Stimulated activated naive B cell treated with anti-CD40 and anti-IgM and Interleukin-4, amounts not matched to agents 10 μg/mL and 1 μg/mL and 100 μg/mL, for 72 hours (primary cell): ENCODE data around the gene SNAPIN.

ENCODE experiments used
- ATAC-seq, 2 donors: fragments of 150-1000 bp; cut with Tn5 transposase; replicated peaks; 2 replicates each; pipeline ENCODE4 v1.10.0; 2021; ENCODE audit warnings: moderate library complexity in 1 of 2
- DNase-seq: peaks from one replicate; pipeline ENCODE4 v3.0.0; 2021
- H3K27ac Mint-ChIP-seq: one replicate; pipeline ENCODE4 v1.8.0; 2022; ENCODE audit warnings: mild to moderate bottlenecking, mixed read lengths
- H3K27me3 Mint-ChIP-seq, 2 donors: one replicate each; pipeline ENCODE4 v1.8.0; 2022; ENCODE audit warnings: mixed read lengths in 2 of 2
- H3K36me3 Mint-ChIP-seq, 2 donors: one replicate each; pipeline ENCODE4 v1.8.0; 2022; ENCODE audit warnings: mixed read lengths in 2 of 2, mild to moderate bottlenecking in 1 of 2
- H3K4me1 Mint-ChIP-seq, 2 donors: one replicate each; pipeline ENCODE4 v1.8.0; 2022; ENCODE audit warnings: mixed read lengths in 2 of 2, mild to moderate bottlenecking in 1 of 2
- H3K4me3 Mint-ChIP-seq, 2 donors: one replicate each; pipeline ENCODE4 v1.8.0; 2022; ENCODE audit warnings: mild to moderate bottlenecking in 2 of 2, mixed read lengths in 2 of 2, moderate library complexity in 1 of 2
- H3K9me3 Mint-ChIP-seq, 2 donors: one replicate each; pipeline ENCODE4 v1.8.0; 2022; ENCODE audit warnings: mixed read lengths in 2 of 2, mild to moderate bottlenecking in 1 of 2

The SNAPIN gene

DNA sequence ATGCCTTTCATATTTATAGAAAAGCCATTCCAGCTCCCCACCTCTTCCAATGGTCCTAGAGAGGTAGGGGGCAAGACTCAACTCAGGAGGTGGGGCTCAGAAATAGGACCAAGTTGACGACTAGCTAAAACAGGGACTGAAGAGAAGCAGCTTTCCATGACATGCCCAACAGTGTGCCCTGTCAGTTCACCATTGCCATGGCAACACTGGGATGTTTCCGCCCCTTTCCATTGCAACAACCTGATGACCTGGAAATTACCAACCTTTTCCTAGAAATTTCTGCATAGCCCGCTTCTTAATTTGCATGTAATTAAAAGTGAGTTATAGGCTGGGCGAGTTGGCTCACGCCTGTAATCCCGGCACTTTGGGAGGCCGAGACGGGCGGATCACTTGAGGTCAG, 47.0 kb downstream of the SNAPIN start:
- H3K4me3 Mint-ChIP-seq = no peak overlapping the region
- H3K4me1 Mint-ChIP-seq = no peaks in the 10 kb centered on the region
- H3K27ac Mint-ChIP-seq = no peak overlapping the region
- no peaks in the 10 kb centered on the region for H3K36me3 Mint-ChIP-seq
- H3K9me3 Mint-ChIP-seq = no peaks in the 10 kb centered on the region
- no peaks in the 10 kb centered on the region for H3K27me3 Mint-ChIP-seq
- DNase-seq (no peak), ATAC-seq (no peak)

DNA sequence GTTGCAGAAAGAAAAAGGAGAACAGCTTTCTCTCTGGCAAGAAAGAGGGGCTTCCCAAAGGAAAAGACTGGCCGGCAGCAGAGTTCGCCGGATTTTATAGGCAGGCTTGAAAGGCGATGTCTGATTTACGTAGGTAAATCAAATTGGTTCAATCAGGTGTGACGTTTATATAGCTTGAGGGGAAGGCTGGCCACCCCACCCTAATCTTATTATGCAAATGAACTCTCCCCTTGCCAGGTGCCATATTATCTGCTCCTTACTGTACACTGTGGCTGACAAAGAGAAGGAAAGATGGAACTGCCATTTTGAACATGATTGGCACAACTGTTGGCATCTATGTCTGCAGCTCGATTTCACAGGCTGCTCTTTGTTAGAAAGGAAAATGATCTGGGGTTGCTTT, 52.5 kb downstream of the SNAPIN start:
- ATAC-seq (no peak), DNase-seq (no peak)
- peaks cover 0 to 16% of the 10 kb centered on the region in 2 donors for H3K27me3 Mint-ChIP-seq
- H3K4me1 Mint-ChIP-seq = no peaks in the 10 kb centered on the region
- no peak overlapping the region for H3K27ac Mint-ChIP-seq
- no peaks in the 10 kb centered on the region for H3K9me3 Mint-ChIP-seq
- no peaks in the 10 kb centered on the region for H3K36me3 Mint-ChIP-seq
- H3K4me3 Mint-ChIP-seq = no peak overlapping the region
